Keratinocyte (primary cell): ENCODE measurements around the gene RBMS3. TPM values are rescaled to one million over a fixed set of nuclear protein-coding genes. Genes with fewer than 3 reads are reported as not detected.

ENCODE experiments used
- DNase-seq: peaks from one replicate; pipeline ENCODE4 v3.0.0-alpha.2; 2011; ENCODE audit warnings: low read depth, missing footprints, low spot score
- FAIRE-seq: peaks from 2 replicates; lab custom pipeline; 2011; peaks lifted over from hg19 to GRCh38; lab: Jason Lieb, UNC
- H2AFZ ChIP-seq: 2 replicates; pipeline ENCODE4 v1.6.0; 2012; ENCODE audit warnings: low read length, control low read depth, inconsistent platforms; ENCODE audit not compliant: control insufficient read depth
- H3K27ac ChIP-seq: 2 replicates; pipeline ENCODE4 v1.5.1; 2011; ENCODE audit warnings: low read length; ENCODE audit not compliant: control insufficient read depth, insufficient read depth
- H3K27me3 ChIP-seq: 3 replicates; pipeline ENCODE4 v1.6.0; 2011; ENCODE audit warnings: low read length; ENCODE audit not compliant: control insufficient read depth, insufficient read depth; ENCODE audit errors: extremely low read depth
- H3K36me3 ChIP-seq, 2 experiments: 2 replicates in 1 of 2; 3 replicates in 1 of 2; pipeline ENCODE4 v1.5.1; 2011; ENCODE audit warnings: low read length in 2 of 2, mild to moderate bottlenecking in 1 of 2; ENCODE audit not compliant: control insufficient read depth in 2 of 2, insufficient read depth in 2 of 2; ENCODE audit errors: extremely low read depth in 1 of 2
- H3K4me1 ChIP-seq: 3 replicates; pipeline ENCODE4 v1.5.1; 2011; ENCODE audit warnings: low read length; ENCODE audit not compliant: control insufficient read depth, insufficient read depth; ENCODE audit errors: extremely low read depth
- H3K4me2 ChIP-seq: 3 replicates; pipeline ENCODE4 v1.6.0; 2011; ENCODE audit warnings: low read depth, low read length; ENCODE audit not compliant: control insufficient read depth, insufficient read depth; ENCODE audit errors: extremely low read depth
- H3K4me3 ChIP-seq, 3 experiments: fragments of 200-600 bp in 1 of 3; sonication (generic) in 1 of 3; 2 replicates in 2 of 3; 3 replicates in 1 of 3; pipeline ENCODE4 v1.5.1; 2011 to 2016; ENCODE audit warnings: low read length in 3 of 3, mild to moderate bottlenecking in 3 of 3, control low read depth in 2 of 3, inconsistent platforms in 1 of 3, low read depth in 1 of 3, mixed read lengths in 1 of 3, mixed run types in 1 of 3, moderate library complexity in 1 of 3; ENCODE audit not compliant: control insufficient read depth in 2 of 3, insufficient read depth in 2 of 3; ENCODE audit errors: extremely low read depth in 1 of 3
- H3K79me2 ChIP-seq: 2 replicates; pipeline ENCODE4 v1.6.0; 2012; ENCODE audit warnings: low read length; ENCODE audit not compliant: control insufficient read depth, insufficient read depth
- H3K9ac ChIP-seq: 3 replicates; pipeline ENCODE4 v1.6.0; 2011; ENCODE audit warnings: low read length; ENCODE audit not compliant: control insufficient read depth, insufficient read depth; ENCODE audit errors: extremely low read depth
- H3K9me1 ChIP-seq: 3 replicates; pipeline ENCODE4 v1.6.0; 2011; ENCODE audit warnings: low read length; ENCODE audit not compliant: control insufficient read depth, insufficient read depth; ENCODE audit errors: extremely low read depth
- H3K9me3 ChIP-seq: 2 replicates; pipeline ENCODE4 v1.5.1; 2012; ENCODE audit warnings: low read depth, low read length; ENCODE audit not compliant: control insufficient read depth
- H4K20me1 ChIP-seq: 3 replicates; pipeline ENCODE4 v1.6.0; 2011; ENCODE audit warnings: low read length; ENCODE audit not compliant: control insufficient read depth, insufficient read depth; ENCODE audit errors: extremely low read depth
- EZH2 ChIP-seq: IDR thresholded peaks from one replicate; pipeline ENCODE4 v1.6.1; 2012; ENCODE audit warnings: inconsistent platforms, mild to moderate bottlenecking, low read length, moderate library complexity
- dilution Hi-C: fragments of 300-500 bp; cut with MboI; formaldehyde crosslinking; loops from one replicate; pipeline ENCODE4 v1.7.0; 2020; ENCODE audit warnings: low sequenced_read_pairs; ENCODE audit not compliant: extremely low pct_ligation_motif_present
- polyA plus RNA-seq, 5 experiments: library from polyadenylated mRNA; depleted of rRNA in 3 of 5; stranded (reverse) in 3 of 5; stranded (forward) in 1 of 5; unstranded in 1 of 5; fragments of >200 nt; gene quantifications; 1 replicate in 1 of 5; 2 replicates in 3 of 5; 3 replicates in 1 of 5; pipeline versions ENCODE4 v1.2.1 to v1.2.3, GENCODE V29; 2011 to 2012; ENCODE audit warnings: missing spikeins in 2 of 5, low read depth in 1 of 5, low replicate concordance in 1 of 5
- TF ChIP-seq, protein P1 (sequence below), 3 experiments: IDR thresholded peaks in 1 of 3; conservative IDR thresholded peaks in 1 of 3; optimal IDR thresholded peaks in 1 of 3; 2 replicates in 2 of 3; 3 replicates in 1 of 3; pipeline versions ENCODE3 to v1.5.1; 2011; ENCODE audit warnings: low read length in 3 of 3, mild to moderate bottlenecking in 3 of 3, moderate library complexity in 2 of 3, control low read depth in 1 of 3, inconsistent platforms in 1 of 3; ENCODE audit not compliant: insufficient read depth in 2 of 3; ENCODE audit errors: extremely low read depth in 1 of 3

RBMS3 gene
- polyA plus RNA-seq, 1 donor (not counting 4 experiments of a cell fraction or from before 2014, with no cell fraction given), result 2.3 TPM

DNA sequence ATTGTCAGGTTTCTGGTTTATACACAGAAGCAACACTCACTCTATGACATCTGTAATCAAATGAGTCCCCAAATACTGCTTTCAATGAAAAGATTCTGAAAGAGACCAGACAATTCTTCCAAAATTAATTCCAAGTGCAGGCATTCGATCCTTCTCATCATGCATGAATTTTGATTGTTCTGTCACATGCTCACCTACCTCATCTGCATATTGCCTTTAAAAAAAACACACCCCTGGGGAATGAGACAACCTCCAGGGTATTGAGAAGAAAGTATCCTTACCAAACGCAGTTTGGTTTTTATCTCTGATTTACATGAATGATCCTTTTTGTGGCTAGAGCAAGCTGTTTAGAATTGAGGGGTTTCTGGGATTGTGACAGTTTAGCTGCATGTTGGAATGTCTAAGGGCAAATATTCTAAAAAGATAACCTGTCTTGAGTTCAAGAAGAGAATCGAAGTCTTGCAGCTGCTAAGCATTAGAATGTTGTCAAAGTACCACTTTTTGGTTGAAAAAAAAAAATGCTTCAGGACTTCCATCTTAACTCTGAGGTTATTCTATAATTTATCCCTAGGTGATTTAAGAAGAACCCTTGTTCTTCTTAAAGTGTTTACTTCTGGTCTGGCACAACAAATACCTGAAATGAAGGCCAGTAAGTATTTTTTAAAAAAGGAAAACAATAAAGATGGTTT, 653.1 kb downstream of the RBMS3 start:
- Histone ChIP-seq H3K79me2 (no peaks in the 10 kb centered on the region), H3K4me2 (no peak overlapping the region), H3K4me1 (peaks cover 20% of the 10 kb centered on the region), H3K27me3 (no peaks in the 10 kb centered on the region), H3K4me3 (no peak overlapping the region), H3K27ac (no peak overlapping the region), H3K9ac (no peak overlapping the region), H2AFZ (no peak overlapping the region), H4K20me1 (no peaks in the 10 kb centered on the region), H3K9me1 (no peaks in the 10 kb centered on the region), H3K9me3 (no peaks in the 10 kb centered on the region), H3K36me3 (no peaks in the 10 kb centered on the region)
- FAIRE-seq (no peak), DNase-seq (no peak)
- dilution Hi-C loops, result no loop called here
- TF ChIP-seq, protein P1, sequence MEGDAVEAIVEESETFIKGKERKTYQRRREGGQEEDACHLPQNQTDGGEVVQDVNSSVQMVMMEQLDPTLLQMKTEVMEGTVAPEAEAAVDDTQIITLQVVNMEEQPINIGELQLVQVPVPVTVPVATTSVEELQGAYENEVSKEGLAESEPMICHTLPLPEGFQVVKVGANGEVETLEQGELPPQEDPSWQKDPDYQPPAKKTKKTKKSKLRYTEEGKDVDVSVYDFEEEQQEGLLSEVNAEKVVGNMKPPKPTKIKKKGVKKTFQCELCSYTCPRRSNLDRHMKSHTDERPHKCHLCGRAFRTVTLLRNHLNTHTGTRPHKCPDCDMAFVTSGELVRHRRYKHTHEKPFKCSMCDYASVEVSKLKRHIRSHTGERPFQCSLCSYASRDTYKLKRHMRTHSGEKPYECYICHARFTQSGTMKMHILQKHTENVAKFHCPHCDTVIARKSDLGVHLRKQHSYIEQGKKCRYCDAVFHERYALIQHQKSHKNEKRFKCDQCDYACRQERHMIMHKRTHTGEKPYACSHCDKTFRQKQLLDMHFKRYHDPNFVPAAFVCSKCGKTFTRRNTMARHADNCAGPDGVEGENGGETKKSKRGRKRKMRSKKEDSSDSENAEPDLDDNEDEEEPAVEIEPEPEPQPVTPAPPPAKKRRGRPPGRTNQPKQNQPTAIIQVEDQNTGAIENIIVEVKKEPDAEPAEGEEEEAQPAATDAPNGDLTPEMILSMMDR (optimal IDR thresholded peaks at IDR 0.05 in 1 of 3, IDR thresholded peaks at IDR 0.05 in 1 of 3, conservative IDR thresholded peaks at IDR 0.05 in 1 of 3; ENCODE audit: extremely low read depth in 1 of 3, insufficient read depth in 2 of 3, low read length in 3 of 3), result no peak
- no peak for TF ChIP-seq EZH2

DNA sequence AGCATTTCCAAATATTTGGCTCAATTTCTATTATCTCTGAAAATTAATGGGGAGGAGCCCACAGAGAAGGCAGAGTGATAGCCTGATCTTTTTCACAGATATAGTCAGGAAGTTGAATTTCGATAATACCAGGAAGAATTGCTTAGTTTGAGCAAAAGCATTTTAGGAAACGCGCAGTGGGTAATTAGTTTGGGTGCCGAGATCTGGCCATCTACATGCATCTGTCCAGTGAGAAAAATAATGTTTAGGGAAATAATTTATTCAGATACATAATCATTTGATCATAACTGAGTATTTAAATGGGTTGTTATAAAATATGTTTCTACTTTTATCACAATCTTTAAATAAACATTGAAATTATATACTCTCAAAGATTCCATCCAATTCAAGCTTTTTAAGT, 653.9 kb downstream of the RBMS3 start:
- H4K20me1 ChIP-seq, result no peaks in the 10 kb centered on the region
- H3K79me2 ChIP-seq, result no peaks in the 10 kb centered on the region
- dilution Hi-C loops, result no loop called here
- no peaks in the 10 kb centered on the region for H3K27me3 ChIP-seq
- TF ChIP-seq, protein P1 (optimal IDR thresholded peaks at IDR 0.05 in 1 of 3, IDR thresholded peaks at IDR 0.05 in 1 of 3, conservative IDR thresholded peaks at IDR 0.05 in 1 of 3; ENCODE audit: extremely low read depth in 1 of 3, insufficient read depth in 2 of 3, low read length in 3 of 3), result no peak
- TF ChIP-seq EZH2, result no peak
- DNase-seq, result no peak
- no peak for FAIRE-seq
- H3K9me1 ChIP-seq, result no peaks in the 10 kb centered on the region
- H3K4me3 ChIP-seq, result no peak overlapping the region
- H3K9ac ChIP-seq, result no peak overlapping the region
- H3K4me2 ChIP-seq, result no peak overlapping the region
- no peak overlapping the region for H2AFZ ChIP-seq
- H3K36me3 ChIP-seq, result no peaks in the 10 kb centered on the region
- H3K27ac ChIP-seq, result no peak overlapping the region
- peaks cover 20% of the 10 kb centered on the region for H3K4me1 ChIP-seq
- no peaks in the 10 kb centered on the region for H3K9me3 ChIP-seq
